Fibroblast of skin of abdomen (primary cell): ENCODE results near the gene METTL26.
A peak's percentile ranks its signal among the peaks of the same experiment; 100 is the strongest.

Experiments
- DNase-seq: peaks from one replicate; pipeline ENCODE4 v3.0.0-alpha.2; 2013

METTL26 gene

DNA sequence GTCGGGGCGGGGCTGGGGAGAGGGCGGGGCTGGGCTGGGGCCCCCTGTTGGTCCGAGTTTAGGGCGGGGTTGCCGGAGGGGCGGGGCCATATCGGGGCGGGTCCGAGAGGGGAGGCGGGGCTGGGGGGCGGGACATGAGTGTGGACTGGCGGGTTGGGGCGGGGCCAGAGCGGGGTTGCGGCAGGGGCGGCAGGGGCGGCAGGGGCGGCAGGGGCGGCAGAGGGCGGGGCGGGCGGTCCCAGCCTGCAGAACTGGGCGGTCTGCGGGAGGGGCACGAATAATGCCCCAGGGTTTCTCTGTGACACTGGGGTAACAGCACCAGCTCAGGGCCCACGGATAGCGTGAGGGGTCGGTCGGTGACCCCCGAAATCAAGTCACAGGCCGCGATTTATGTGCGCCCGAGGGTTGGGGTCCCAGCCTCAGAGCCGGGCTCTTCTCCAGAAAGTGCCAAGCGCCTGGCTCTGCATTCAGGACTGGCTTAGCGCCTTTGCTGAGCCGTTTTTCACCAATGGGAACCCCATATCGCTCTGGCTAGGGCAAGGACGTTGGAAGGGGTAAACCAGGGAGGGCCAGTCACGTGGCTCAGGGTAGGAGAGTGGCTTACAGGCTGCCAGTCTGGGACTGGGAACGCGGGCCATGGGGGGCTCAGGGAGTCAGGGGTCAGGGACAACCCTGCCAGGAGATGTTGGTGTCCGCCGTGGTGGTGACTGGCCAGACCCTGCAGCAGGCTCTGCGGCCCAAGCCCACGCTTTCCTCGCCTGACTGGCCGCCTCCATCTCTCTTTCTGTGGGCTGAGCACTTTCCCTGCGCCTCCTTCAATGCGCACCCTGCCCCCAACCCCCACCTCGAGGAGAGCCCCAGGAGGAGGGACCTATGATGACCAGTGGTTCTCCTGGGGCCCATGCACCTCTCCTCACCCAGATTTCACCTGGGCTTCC, 1.2 kb upstream of the METTL26 start:
- DNase-seq = peak; percentile 90

DNA sequence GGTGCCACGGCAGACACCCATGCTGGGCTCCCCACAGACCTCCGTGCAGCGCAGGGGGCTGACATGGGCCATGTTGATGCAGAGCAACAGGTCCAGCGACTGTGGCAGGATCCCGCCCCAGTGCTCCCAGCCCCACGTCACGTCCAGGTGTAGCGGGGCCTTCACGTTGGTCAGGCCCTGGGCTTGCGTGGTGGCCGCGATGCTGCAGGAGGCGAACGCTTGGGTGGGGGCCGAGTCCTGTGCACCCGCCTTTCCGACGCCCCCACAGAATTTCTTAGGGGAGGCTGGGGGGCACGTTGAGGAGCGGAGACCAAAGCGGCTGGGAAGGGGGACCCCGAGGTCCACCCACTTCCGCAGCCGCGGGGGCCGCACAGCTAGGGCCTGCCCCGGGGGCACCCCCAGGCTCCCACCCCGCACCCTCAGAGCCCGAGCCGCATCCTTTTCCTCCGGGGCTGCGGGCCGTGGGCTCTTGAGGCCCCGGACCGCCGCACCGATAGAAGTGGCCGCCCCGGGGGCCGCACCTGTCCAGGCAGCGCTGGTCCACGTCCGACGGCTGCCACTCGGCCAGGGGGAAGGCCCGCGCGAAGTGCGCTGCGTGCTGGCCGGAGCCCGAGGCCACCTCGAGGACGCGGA, 416 bp downstream of the METTL26 start:
- no peak for DNase-seq

DNA sequence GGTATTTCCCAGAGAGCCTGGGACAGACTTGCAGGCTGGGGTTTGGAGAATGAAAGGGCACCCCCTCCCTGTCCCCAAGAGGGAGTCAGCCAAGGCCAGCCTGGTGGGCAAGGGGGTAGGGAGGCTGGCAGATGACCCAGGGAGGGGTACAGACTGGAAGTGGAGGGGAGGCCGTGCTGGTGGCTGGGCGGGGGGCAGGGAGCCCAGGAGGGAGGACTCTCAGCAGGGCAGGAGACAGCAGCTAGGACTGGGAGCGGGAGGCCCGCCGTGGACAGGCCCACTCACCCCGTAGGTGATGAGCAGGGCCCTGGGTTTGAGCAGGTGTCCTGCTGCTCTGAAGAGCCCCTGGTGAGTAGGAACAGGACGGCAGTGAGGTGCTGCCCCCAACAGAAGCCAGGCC, 1.1 kb downstream of the METTL26 start:
- no peak for DNase-seq

DNA sequence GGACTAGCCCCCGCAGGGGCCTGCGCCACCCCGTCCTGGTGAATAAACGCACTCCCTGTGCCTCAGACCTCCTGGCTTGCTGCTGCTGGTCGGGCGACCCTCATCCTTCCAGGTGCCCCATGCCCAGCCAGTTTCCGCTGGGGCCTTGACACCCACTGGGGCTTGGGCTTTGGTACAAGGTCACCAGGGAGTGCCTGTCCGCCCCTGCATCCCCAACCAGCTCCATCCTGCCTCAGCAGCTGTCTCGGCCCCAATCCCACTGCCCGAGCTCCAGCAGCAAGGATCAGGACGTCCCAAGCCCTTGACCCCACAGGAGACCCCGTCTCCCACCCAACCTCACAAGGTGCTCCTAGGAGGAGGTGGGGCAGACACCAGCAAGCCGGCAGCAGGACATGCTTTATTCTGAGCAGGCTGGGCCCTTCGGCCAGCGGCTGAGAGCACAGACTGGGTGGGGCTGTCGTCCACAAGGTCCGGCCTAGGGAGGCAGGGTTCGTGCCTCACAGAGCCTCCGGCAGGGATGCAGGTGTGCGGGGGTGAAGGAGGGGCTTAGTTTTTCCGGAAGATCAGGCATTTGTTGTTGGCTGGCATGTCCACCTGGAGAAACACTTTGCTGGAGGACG, 1.9 kb downstream of the METTL26 start:
- no peak for DNase-seq

DNA sequence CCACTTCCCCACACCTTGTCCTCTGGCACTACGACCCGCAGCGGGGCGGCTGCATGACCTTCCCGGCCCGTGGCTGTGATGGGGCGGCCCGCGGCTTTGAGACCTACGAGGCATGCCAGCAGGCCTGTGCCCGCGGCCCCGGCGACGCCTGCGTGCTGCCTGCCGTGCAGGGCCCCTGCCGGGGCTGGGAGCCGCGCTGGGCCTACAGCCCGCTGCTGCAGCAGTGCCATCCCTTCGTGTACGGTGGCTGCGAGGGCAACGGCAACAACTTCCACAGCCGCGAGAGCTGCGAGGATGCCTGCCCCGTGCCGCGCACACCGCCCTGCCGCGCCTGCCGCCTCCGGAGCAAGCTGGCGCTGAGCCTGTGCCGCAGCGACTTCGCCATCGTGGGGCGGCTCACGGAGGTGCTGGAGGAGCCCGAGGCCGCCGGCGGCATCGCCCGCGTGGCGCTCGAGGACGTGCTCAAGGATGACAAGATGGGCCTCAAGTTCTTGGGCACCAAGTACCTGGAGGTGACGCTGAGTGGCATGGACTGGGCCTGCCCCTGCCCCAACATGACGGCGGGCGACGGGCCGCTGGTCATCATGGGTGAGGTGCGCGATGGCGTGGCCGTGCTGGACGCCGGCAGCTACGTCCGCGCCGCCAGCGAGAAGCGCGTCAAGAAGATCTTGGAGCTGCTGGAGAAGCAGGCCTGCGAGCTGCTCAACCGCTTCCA, 2.6 kb downstream of the METTL26 start:
- DNase-seq = no peak

DNA sequence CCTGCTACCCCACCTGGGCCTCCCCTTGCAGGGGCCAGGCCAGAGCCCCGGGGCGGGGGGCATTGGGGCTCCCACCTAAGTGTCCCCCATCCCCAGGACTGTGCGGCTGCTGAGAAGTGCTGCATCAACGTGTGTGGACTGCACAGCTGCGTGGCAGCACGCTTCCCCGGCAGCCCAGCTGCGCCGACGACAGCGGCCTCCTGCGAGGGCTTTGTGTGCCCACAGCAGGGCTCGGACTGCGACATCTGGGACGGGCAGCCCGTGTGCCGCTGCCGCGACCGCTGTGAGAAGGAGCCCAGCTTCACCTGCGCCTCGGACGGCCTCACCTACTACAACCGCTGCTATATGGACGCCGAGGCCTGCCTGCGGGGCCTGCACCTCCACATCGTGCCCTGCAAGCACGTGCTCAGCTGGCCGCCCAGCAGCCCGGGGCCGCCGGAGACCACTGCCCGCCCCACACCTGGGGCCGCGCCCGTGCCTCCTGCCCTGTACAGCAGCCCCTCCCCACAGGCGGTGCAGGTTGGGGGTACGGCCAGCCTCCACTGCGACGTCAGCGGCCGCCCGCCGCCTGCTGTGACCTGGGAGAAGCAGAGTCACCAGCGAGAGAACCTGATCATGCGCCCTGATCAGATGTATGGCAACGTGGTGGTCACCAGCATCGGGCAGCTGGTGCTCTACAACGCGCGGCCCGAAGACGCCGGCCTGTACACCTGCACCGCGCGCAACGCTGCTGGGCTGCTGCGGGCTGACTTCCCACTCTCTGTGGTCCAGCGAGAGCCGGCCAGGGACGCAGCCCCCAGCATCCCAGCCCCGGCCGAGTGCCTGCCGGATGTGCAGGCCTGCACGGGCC, 3.4 kb downstream of the METTL26 start:
- no peak for DNase-seq

DNA sequence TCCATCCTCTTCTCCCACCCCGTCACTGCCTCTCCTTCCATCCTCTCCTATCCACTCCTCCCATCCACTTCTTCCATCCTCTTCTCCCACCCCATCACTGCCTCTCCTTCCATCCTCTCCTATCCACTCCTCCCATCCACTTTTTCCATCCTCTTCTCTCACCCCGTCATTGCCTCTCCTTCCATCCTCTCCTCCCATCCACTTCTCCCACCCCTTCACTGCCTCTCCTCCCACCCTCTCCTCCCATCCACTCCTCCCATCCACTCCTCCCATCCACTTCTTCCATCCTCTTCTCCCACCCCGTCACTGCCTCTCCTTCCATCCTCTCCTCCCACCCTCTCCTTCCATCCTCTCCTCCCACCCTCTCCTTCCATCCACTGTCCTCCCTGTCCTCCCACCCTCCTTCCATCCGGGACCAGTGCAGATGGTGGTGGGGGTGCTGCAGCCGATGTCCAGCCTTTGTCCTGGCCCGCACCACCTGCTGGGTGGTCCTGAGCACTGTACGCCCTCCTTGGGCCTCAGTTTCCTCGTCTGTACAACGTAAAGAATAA, 4.2 kb downstream of the METTL26 start:
- no peak for DNase-seq

DNA sequence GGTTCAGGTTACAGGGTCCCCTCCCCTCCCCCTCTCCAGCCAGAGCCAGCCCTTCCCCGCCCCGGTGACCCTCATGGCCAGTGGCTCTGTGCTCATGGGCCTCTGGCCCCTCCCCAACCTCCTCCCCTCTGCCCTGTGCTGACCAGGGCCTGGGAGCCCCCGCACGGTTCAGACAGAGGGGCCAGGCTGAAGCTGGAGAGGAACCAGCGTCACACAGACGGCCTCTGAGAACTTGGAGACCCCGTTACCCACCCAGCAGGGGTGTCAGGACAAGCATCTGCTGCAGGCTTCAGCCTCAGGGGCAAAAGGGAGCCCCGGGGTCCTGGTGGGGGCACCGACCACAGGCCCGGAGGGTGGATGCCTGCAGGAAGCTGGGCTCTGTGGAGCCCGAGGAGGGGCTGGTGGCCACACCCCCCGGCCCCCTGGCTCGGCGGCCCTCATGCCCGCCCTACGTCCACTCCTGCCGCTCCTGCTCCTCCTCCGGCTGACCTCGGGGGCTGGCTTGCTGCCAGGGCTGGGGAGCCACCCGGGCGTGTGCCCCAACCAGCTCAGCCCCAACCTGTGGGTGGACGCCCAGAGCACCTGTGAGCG, 5.2 kb downstream of the METTL26 start, which contains the start of gene WFIKKN1:
WFIKKN1 (plus strand) TSS at position 171 of the 591 bp plus-strand sequence; CDS start at position 440, 269 bp downstream.
- no peak for DNase-seq

DNA sequence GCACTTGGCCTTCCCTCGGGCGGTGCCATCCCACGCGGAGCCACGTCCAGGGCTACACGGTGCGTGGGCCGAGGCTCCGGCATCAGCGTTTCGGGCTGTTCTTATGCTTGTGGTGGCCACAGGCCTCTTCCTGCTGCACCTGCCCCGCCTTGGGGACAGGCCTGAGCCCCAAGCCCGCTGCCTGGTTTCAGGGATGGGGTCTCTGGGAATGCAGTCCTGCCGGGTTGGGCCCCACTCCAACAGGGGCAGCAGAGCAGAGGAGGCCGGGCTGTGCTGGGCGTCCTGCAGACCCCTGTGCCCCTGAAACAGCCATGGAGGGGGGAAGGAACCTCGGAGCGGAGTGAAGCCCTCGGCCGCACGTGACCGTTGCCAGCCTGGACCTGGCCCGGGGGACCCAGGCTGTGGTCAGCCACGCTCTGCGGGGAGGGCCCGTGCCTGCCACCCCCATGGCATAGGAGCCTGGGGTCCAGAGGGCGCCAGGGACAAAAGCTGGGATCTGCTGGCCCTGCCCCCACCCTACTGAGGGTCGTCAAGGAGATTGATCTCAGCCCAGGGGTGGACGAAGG, 5.8 kb downstream of the METTL26 start:
- no peak for DNase-seq

DNA sequence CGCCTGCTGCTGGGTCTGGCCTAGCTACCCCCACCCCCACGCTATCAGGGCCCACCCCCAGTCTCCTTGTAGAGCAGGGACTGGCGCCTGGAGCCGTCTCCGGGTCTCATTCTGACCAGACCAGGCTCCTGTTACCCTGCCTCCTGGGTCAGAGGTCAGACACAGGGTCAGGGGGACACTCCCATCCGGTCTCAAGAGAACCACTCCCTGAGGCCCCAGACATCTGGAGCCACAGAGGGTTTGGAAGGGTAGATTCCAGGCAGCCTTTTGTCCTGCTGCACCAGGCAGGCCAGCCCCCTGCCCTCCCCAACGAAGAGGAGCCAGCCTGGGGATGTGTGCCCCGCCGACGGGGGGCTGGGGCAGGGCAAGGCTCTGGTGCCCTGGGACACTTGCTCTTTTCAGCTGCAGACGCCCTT, 6.3 kb downstream of the METTL26 start:
- no peak for DNase-seq

DNA sequence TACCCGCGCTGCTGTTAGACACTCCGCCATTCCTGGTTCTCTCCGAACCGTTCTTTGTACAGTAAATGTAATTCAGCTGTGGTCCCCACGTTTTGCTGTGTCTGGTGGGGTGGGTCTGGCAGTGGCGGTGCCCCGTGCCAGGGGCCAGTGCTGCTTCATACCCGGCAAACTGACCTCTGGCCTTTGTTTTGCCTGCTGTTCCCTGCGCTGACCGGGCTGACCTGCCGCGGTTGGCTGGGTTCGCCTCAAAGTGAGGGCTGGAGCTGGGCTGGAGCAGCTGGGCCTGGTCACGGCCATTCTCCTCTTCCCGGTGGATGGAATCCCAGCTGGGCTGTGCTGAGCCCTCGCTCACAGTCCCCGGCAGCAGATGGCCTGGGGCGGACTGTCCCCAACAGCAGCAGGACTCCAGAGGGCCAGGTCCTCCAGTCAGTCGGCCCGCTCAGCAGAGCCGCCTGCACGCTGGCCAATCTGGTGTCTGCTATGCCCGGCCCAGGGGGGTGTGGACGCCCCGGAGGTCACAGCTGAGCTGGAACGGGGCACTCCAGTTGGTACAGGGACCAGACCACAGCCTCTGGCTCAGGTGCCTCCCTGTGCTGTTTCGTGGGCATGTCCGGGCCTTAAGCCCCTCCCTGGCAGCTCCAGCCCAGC, 6.8 kb downstream of the METTL26 start:
- no peak for DNase-seq

DNA sequence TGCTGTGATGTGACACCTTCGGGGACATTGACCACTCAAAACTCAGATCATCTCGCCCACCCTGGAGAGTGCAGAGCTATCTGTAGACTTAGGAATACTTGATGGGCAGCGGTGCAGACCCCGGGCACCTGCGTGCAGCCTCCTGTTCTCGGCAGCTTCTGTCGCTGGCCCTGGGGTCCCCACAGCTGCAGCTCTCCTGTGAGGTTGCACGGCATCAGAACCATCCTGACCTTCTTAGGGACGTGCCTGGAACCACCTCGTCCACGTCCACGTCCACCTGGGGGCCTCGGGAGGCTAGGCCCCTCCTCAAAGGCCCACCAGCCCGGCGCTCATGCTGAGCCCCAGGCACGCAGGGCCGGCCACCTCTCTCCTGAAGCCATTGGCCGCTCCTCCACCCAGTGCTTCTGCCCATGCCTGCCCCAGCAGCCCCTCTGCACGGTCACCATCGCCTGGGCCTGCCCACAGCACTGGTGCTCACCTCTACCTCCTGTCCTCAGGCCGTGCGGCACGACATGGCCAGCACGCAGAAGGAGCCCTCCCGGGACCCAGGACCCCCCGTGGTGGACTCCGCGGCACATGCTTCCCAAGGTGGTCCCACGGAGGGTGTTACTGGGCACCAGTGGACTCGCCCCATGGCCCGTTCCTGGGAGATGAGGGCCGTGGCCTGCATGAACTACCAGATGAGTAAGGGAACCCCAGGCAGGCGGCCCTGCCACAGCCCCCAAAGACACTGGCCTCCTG, 7.6 kb downstream of the METTL26 start:
- DNase-seq = no peak

DNA sequence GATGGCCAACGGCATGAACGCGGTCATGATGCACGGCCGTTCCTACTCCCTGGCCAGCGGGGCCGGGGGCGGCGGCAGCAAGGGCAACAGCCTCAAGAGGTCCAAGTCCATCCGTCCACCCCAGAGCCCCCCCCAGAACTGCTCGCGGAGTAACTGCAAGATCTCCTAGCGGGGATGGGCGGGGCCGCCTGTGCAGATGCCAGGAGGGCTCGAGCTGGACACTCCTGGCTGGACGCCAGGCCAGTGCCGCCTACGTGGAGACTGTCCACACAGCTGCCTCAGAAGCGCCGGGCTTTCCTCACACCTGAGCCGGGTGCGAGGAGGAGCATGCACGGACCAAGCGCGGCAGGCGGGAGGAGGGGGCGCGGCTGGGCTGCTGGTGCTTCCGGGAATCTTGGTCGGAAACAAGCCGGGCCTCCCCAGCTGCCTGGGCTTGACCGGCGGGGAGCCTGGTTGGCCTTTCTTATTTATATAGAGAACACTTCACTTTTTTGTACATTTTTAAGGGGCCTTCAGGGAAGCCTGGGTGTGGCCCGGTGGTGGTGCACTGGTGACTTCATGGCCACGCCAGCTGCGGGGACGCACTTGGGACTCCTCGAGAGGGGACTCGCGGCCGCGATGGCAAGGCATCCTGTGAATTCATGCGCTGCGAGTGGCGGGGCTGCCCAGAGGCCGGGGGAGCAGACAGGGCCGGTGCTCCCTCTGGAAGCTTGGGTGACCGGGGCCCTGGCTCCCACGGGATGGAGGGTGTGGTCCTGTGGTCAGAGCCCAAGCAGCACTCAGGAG, 8.5 kb downstream of the METTL26 start:
- DNase-seq = no peak

DNA sequence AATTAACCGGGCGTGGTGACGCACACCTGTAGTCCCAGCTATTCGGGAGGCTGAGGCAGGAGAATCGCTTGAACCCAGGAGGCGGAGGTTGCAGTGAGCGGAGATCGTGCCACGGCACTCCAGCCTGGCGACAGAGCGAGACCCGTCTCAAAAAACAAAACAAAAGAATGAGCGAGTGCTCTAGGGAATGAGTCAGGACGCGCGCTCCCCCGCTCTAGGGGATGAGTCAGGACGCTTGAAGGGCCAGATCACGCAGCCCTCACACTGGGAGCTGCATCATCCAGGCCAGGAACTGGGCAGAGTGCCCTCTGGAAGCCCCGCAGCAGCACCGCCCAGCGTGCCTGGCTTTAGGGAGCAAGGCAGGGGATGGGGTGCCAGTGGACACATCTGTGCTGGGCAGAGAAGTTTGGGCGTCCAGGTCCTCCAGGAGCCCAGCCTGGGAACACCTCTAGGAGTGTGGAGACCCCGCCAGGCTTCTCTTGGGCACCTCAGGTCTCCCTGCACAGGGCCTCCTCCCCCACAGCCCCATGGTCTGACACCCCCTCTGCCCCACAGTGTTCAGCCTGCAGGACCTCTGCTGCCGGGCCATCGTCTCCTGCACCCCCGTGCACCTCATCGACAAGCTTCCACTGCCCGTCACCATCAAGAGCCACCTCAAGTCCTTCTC, 9.2 kb downstream of the METTL26 start:
- DNase-seq = peak; percentile 92

DNA sequence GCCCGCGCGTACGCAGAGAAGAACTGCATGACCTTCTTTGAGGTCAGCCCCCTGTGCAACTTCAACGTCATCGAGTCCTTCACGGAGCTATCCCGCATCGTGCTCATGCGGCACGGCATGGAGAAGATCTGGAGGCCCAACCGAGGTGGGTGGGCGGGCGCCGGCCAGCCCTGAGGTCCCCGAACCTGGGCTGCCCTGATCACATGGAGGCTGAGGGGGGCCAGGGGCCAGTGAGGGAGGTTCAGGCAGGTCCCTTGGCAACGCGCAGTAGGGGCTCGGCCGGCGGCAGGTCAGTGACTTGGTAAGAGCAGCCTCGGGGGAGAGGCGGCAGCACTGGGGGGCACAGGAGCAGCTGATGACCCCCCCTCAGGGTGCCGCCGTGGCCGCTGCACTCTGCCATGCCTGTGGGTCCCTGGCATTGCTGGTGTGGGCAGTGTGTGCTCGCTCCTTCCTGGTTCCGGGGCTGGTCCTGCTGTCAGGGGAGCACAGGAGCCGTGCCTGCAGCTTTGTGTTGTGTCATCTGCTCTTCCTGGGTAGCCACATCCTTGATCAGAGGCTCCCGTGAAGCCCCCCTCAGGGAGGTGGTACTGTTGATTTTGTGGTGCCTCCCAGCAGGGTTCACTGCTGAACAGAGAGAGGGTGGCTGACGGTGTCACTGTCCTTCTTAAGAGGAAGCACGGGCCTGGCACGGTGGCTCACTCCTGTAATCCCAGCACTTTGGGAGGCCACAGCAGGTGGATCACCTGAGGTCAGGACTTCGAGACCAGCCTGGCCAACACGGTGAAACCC, 9.9 kb downstream of the METTL26 start:
- DNase-seq = no peak

DNA sequence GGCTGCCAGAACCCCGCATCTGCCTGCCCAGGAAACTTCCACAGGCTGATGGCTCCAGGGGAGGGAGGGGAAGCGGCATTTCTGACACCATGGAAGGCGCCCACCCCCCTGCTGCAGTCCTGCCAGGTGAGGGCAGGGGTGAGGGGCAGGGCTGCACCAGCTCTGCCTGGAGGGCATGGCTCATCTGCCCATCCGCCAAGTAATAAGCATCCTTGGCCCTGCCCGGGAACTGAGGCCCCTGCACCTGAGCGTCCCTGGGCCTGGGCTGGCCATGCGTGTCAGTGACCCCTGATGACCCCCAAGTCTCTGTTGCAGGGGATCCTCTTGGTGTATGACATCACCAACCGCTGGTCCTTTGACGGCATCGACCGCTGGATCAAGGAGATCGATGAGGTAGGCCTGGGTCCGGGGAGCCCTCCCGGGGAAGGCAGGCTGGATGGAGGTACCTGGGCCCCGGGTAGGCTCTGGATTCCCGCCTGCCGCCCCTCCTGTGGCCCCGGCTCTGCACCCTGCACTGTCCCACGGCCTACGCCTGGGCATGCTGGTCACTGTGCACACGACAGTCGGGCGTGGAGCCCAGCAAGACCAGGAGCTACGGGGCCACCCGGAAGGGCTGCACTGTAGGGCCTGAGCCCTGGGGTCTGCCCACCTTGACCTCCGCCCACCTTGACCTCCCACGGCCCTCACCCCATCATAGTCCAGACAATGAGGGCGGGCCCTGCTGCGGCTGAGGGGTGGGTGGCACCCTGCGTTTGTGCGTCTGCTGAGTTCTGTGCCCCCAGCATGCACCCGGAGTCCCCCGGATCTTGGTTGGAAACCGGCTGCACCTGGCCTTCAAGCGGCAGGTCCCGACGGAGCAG, 10.8 kb downstream of the METTL26 start:
- no peak for DNase-seq
